Liver (tissue), 3 donors: ENCODE data around the gene XXYLT1.

Experiments
- ATF3 ChIP-seq: IDR thresholded peaks from 2 replicates; pipeline ENCODE4 v1.6.1; 2016; ENCODE audit warnings: antibody characterized with exemption
- CTCF ChIP-seq: fragments of 150-350 bp; IDR thresholded peaks from 2 replicates; pipeline ENCODE4 v1.5.1; 2017; ENCODE audit warnings: improper control_type of control experiment, low read depth, low read length; ENCODE audit not compliant: missing input control
- GABPA ChIP-seq, 2 donors: IDR thresholded peaks in 1 of 2; conservative IDR thresholded peaks in 1 of 2; 2 replicates each; pipeline ENCODE4 v1.6.1; 2016; ENCODE audit warnings: antibody characterized with exemption in 2 of 2, mild to moderate bottlenecking in 1 of 2, moderate library complexity in 1 of 2
- HNF4A ChIP-seq, 2 donors: conservative IDR thresholded peaks; 2 replicates each; pipeline ENCODE4 v1.6.1; 2016; ENCODE audit warnings: antibody characterized with exemption in 2 of 2, mild to moderate bottlenecking in 2 of 2
- HNF4G ChIP-seq: IDR thresholded peaks from 2 replicates; pipeline ENCODE4 v1.6.1; 2016; ENCODE audit warnings: antibody characterized with exemption
- RAD21 ChIP-seq, 2 donors: IDR thresholded peaks; 2 replicates each; pipeline ENCODE4 v1.6.1; 2016; ENCODE audit warnings: antibody characterized with exemption in 2 of 2, mild to moderate bottlenecking in 2 of 2
- REST ChIP-seq: IDR thresholded peaks from 2 replicates; pipeline ENCODE4 v1.6.1; 2016; ENCODE audit warnings: antibody characterized with exemption, mild to moderate bottlenecking
- RXRA ChIP-seq, 2 donors: IDR thresholded peaks; 2 replicates each; pipeline ENCODE4 v1.6.1; 2017 to 2018; ENCODE audit warnings: antibody characterized with exemption in 2 of 2, mild to moderate bottlenecking in 1 of 2
- SP1 ChIP-seq: IDR thresholded peaks from 2 replicates; pipeline ENCODE4 v1.6.1; 2018; ENCODE audit warnings: antibody characterized with exemption, mild to moderate bottlenecking
- YY1 ChIP-seq: IDR thresholded peaks from 2 replicates; pipeline ENCODE4 v1.6.1; 2016; ENCODE audit warnings: antibody characterized with exemption, mild to moderate bottlenecking
- TF ChIP-seq, protein P1 (sequence below): IDR thresholded peaks from 2 replicates; pipeline ENCODE4 v1.6.1; 2016; ENCODE audit warnings: antibody characterized with exemption
- donor health status: healthy.
- donor health status: healthy.

- TF ChIP-seq CTCF: no peak
- no peak for TF ChIP-seq REST
- TF ChIP-seq RAD21 (IDR thresholded peaks at IDR 0.05): no peak
- no peak for TF ChIP-seq HNF4G
- TF ChIP-seq, protein P1, sequence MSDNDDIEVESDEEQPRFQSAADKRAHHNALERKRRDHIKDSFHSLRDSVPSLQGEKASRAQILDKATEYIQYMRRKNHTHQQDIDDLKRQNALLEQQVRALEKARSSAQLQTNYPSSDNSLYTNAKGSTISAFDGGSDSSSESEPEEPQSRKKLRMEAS: no peak
- no peak for TF ChIP-seq HNF4A (conservative IDR thresholded peaks at IDR 0.05)
- no peak for TF ChIP-seq SP1
- TF ChIP-seq ATF3: no peak
- no peak for TF ChIP-seq YY1
- no peak for TF ChIP-seq GABPA (IDR thresholded peaks at IDR 0.05 in 1 of 2, conservative IDR thresholded peaks at IDR 0.05 in 1 of 2)
- TF ChIP-seq RXRA (IDR thresholded peaks at IDR 0.05): no peak
These were observed 150.7 kb downstream of the XXYLT1 start for GRCh38 chr3:195120267-195120601.
